HepG2 (cell line): ENCODE data around the gene PRR30. TPM values are rescaled to one million over a fixed set of nuclear protein-coding genes. Genes with fewer than 3 reads are reported as not detected.

ENCODE experiments used
- ATAD3A ChIP-seq: sonication (generic); formaldehyde crosslinking; IDR thresholded peaks from 2 replicates; pipeline ENCODE4 v1.4.0; 2020; ENCODE audit warnings: missing genetic modification reagents
- BATF2 ChIP-seq: sonication (generic); formaldehyde crosslinking; IDR thresholded peaks from 2 replicates; pipeline ENCODE4 v1.8.0; 2022; ENCODE audit warnings: mild to moderate bottlenecking, missing genetic modification reagents, moderate library complexity
- DPF2 ChIP-seq: sonication (generic); formaldehyde crosslinking; IDR thresholded peaks from 2 replicates; pipeline ENCODE4 v1.4.0; 2020; ENCODE audit warnings: mild to moderate bottlenecking, low read depth, missing genetic modification reagents, borderline replicate concordance
- ELF1 ChIP-seq: sonication (generic); formaldehyde crosslinking; IDR thresholded peaks from 2 replicates; pipeline ENCODE4 v1.4.0; 2020; ENCODE audit warnings: missing genetic modification reagents
- GATAD1 ChIP-seq: IDR thresholded peaks from 2 replicates; pipeline ENCODE4 v1.6.1; 2016; ENCODE audit warnings: missing genetic modification reagents, missing compliant biosample characterization
- HNF4A ChIP-seq: sonication (generic); formaldehyde crosslinking; IDR thresholded peaks from 2 replicates; pipeline ENCODE4 v1.4.0; 2020; ENCODE audit warnings: missing genetic modification reagents
- KDM5B ChIP-seq: sonication (generic); formaldehyde crosslinking; IDR thresholded peaks from 2 replicates; pipeline ENCODE4 v1.4.0; 2020; ENCODE audit warnings: missing genetic modification reagents, mild to moderate bottlenecking, borderline replicate concordance
- MXI1 ChIP-seq: IDR thresholded peaks from 3 replicates; pipeline ENCODE4 v1.6.1; 2012; ENCODE audit warnings: low read depth, low read length, inconsistent platforms, borderline replicate concordance
- NFYC ChIP-seq: IDR thresholded peaks from 2 replicates; pipeline ENCODE4 v1.6.1; 2016; ENCODE audit warnings: missing genetic modification reagents, missing compliant biosample characterization
- RBFOX2 ChIP-seq: fragments of 200-400 bp; formaldehyde crosslinking; IDR thresholded peaks from 2 replicates; pipeline ENCODE4 v1.6.1; 2017; ENCODE audit warnings: low read depth, mild to moderate bottlenecking, low read length
- REST ChIP-seq, 2 experiments: IDR thresholded peaks; 2 replicates each; pipeline ENCODE4 v1.6.1; 2011 to 2012; ENCODE audit warnings: low read length in 2 of 2, borderline replicate concordance in 1 of 2, low read depth in 1 of 2, mild to moderate bottlenecking in 1 of 2, moderate library complexity in 1 of 2
- RFX1 ChIP-seq: fragments of 450-650 bp; IDR thresholded peaks from 2 replicates; pipeline ENCODE4 v1.6.1; 2017
- RFXAP ChIP-seq: sonication (generic); formaldehyde crosslinking; IDR thresholded peaks from 2 replicates; pipeline ENCODE4 v1.4.0; 2020; ENCODE audit warnings: missing genetic modification reagents, borderline replicate concordance
- TOE1 ChIP-seq: sonication (generic); formaldehyde crosslinking; IDR thresholded peaks from 2 replicates; pipeline ENCODE4 v1.4.0; 2020; ENCODE audit warnings: mild to moderate bottlenecking, missing genetic modification reagents
- TRIM22 ChIP-seq: fragments of 450-650 bp; IDR thresholded peaks from 2 replicates; pipeline ENCODE4 v1.6.1; 2017
- U2AF1 ChIP-seq: fragments of 200-400 bp; formaldehyde crosslinking; optimal IDR thresholded peaks from 2 replicates; pipeline ENCODE3; 2017; ENCODE audit warnings: mild to moderate bottlenecking, low read depth, low read length
- ZNF10 ChIP-seq: sonication (generic); formaldehyde crosslinking; IDR thresholded peaks from 2 replicates; pipeline ENCODE4 v1.4.0; 2020; ENCODE audit warnings: mild to moderate bottlenecking, low read depth, missing genetic modification reagents, borderline replicate concordance
- ZNF691 ChIP-seq: sonication (generic); formaldehyde crosslinking; IDR thresholded peaks from 2 replicates; pipeline ENCODE4 v1.4.0; 2020; ENCODE audit warnings: missing genetic modification reagents, low read depth, mild to moderate bottlenecking, borderline replicate concordance
- ZNF883 ChIP-seq: sonication (generic); formaldehyde crosslinking; IDR thresholded peaks from 2 replicates; pipeline ENCODE4 v1.5.1; 2020; ENCODE audit warnings: mild to moderate bottlenecking, missing genetic modification reagents; ENCODE audit errors: not compliant biosample characterization
- ZSCAN29 ChIP-seq: sonication (generic); formaldehyde crosslinking; conservative IDR thresholded peaks from 2 replicates; pipeline ENCODE4 v1.4.0; 2020; ENCODE audit warnings: mild to moderate bottlenecking, missing genetic modification reagents
- polyA plus RNA-seq, 8 experiments: library from polyadenylated mRNA; depleted of rRNA in 3 of 8; stranded (reverse) in 7 of 8; unstranded in 1 of 8; fragments of >200 nt; fragmentation: Illumina TruSeq in 4 of 8; extraction: Trizol in 4 of 8; gene quantifications; 2 replicates each; pipeline versions ENCODE4 v1.2.1 to v1.2.3, GENCODE V29; 2011 to 2016; ENCODE audit warnings: low read depth in 4 of 8, missing spikeins in 1 of 8, mixed read lengths in 1 of 8; ENCODE audit not compliant: insufficient read depth in 1 of 8
- total RNA-seq, 5 experiments: library from RNA; depleted of rRNA; stranded (reverse); fragments of >200 nt; fragmentation: Illumina TruSeq; extraction: Trizol; gene quantifications; 2 replicates each; pipeline ENCODE4 v1.2.3, GENCODE V29; 2016; ENCODE audit warnings: low read depth in 1 of 5
- TF ChIP-seq, protein P1 (sequence below): sonication (generic); formaldehyde crosslinking; IDR thresholded peaks from 2 replicates; pipeline ENCODE4; 2020; ENCODE audit warnings: missing genetic modification reagents, mild to moderate bottlenecking, borderline replicate concordance

Gene PRR30
- total and polyA plus RNA-seq, 2 of the 13 experiments (the other 11 are each of a cell fraction or from before 2014, with no cell fraction given) = not detected

DNA sequence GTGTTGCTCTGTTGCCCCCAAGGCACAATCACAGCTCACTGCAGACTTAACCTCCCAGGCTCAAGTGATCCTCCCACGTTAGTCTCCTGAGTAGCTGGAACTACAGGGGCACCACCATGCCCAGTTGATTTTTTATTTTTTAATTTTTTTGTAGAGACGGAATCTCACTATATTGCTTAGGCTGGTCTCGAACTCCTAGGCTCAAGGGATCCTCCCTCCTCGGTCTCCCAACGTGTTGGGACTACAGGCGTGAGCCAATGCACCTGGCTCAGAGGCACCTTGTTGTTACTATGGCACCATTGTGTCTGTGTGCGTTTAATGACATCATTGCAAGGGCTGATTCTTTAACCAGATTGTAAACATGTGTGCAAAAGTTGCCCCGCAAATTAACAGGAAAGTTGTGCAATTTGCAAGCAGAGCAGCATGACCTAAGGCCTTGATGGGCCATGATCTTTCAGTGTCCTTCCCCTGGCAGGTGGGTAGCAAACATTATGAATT, 32.2 kb upstream of the PRR30 start (continued):
- no peak for TF ChIP-seq BATF2
- peak; percentile 89; the same call in 2 of the 3 replicates for TF ChIP-seq MXI1
- TF ChIP-seq U2AF1 = no peak
- peak; percentile 74 for TF ChIP-seq DPF2 (CRISPR knock-in tag)
- no peak for TF ChIP-seq ZNF883 (CRISPR knock-in tag)
- TF ChIP-seq RFXAP (CRISPR knock-in tag) = 0 out of 2 replicates have a peak, but pooled peaks have one; percentile 32
- no peak for TF ChIP-seq ZNF10 (CRISPR knock-in tag)
- TF ChIP-seq TOE1 = no peak
- no peak for TF ChIP-seq TRIM22
- TF ChIP-seq ATAD3A = no peak
- TF ChIP-seq HNF4A (CRISPR knock-in tag) = peak; percentile 79
- no peak for TF ChIP-seq KDM5B (CRISPR knock-in tag)
- TF ChIP-seq ZSCAN29 (CRISPR knock-in tag) = no peak
- TF ChIP-seq REST (IDR thresholded peaks at IDR 0.05; ENCODE audit: borderline replicate concordance in 1 of 2, low read depth in 1 of 2, low read length in 2 of 2) = no peak
- TF ChIP-seq RFX1 = peak; percentile 81
- no peak; the same call in 1 of the 2 replicates for TF ChIP-seq NFYC (CRISPR knock-in tag)
- peak; percentile 79 for TF ChIP-seq GATAD1 (CRISPR knock-in tag)
- TF ChIP-seq, protein P1, sequence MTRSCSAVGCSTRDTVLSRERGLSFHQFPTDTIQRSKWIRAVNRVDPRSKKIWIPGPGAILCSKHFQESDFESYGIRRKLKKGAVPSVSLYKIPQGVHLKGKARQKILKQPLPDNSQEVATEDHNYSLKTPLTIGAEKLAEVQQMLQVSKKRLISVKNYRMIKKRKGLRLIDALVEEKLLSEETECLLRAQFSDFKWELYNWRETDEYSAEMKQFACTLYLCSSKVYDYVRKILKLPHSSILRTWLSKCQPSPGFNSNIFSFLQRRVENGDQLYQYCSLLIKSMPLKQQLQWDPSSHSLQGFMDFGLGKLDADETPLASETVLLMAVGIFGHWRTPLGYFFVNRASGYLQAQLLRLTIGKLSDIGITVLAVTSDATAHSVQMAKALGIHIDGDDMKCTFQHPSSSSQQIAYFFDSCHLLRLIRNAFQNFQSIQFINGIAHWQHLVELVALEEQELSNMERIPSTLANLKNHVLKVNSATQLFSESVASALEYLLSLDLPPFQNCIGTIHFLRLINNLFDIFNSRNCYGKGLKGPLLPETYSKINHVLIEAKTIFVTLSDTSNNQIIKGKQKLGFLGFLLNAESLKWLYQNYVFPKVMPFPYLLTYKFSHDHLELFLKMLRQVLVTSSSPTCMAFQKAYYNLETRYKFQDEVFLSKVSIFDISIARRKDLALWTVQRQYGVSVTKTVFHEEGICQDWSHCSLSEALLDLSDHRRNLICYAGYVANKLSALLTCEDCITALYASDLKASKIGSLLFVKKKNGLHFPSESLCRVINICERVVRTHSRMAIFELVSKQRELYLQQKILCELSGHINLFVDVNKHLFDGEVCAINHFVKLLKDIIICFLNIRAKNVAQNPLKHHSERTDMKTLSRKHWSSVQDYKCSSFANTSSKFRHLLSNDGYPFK = no peak
- peak; percentile 70 for TF ChIP-seq ELF1 (CRISPR knock-in tag)
- peak; percentile 59 for TF ChIP-seq ZNF691 (CRISPR knock-in tag)
- TF ChIP-seq RBFOX2 = no peak
